K562 (cell line): Measurements from ENCODE around the gene HRH1. TPM values are rescaled to one million over a fixed set of nuclear protein-coding genes. Genes with fewer than 3 reads are reported as not detected.
A peak's percentile ranks its signal among the peaks of the same experiment; 100 is the strongest.

Experiments
- ATAC-seq: fragments of 200-7000 bp; cut with Tn5 transposase; 3 replicates; pipeline ENCODE4 v1.9.1; 2020; ENCODE audit warnings: moderate library complexity
- BruUV-seq: library from RNA; stranded (reverse); fragments of 400-500 nt; replicated peaks from 2 replicates; lab custom pipeline; 2021; lab: Mats Ljungman, UMichigan
- CTCF ChIA-PET: fragments of 300-600 bp; formaldehyde crosslinking; extraction: SDS; loops from one replicate; lab custom pipeline; 2021; ENCODE audit warnings: low intra/inter-chr PET ratio; lab: Yijun Ruan, JAX
- POLR2A ChIA-PET: fragments of 300-600, 350-650 bp; sonication (Branson Sonifier 250); formaldehyde crosslinking; extraction: SDS; loops from one replicate; lab custom pipeline; 2021; ENCODE audit warnings: antibody characterized with exemption, inconsistent platforms; lab: Yijun Ruan, JAX
- DNase-seq, 4 experiments: peaks; one replicate each; pipeline versions ENCODE4 v3.0.0 to v3.0.0-alpha.2; 2011 to 2018; ENCODE audit warnings: low spot score in 3 of 4, mixed read lengths in 3 of 4; ENCODE audit errors: extremely low read depth in 1 of 4
- FAIRE-seq: peaks from 2 replicates; lab custom pipeline; 2011; peaks lifted over from hg19 to GRCh38; lab: Jason Lieb, UNC
- H2AFZ ChIP-seq: 2 replicates; pipeline ENCODE4 v1.6.0; 2011; ENCODE audit warnings: low read depth, low read length, control low read depth, inconsistent platforms
- H3K27ac ChIP-seq: fragments of 200-600 bp; 3 replicates; pipeline ENCODE4 v1.8.0; 2011; ENCODE audit warnings: low read depth, mild to moderate bottlenecking, control low read depth, inconsistent platforms, low read length, moderate library complexity, mixed read lengths; ENCODE audit errors: extremely low read depth
- H3K27me3 ChIP-seq, 2 experiments: fragments of 300-600 bp in 1 of 2; 2 replicates in 1 of 2; 3 replicates in 1 of 2; pipeline versions ENCODE4 v1.6.0 to v1.8.0; 2011; ENCODE audit warnings: inconsistent platforms in 2 of 2, low read length in 2 of 2, mild to moderate bottlenecking in 1 of 2, mixed read lengths in 1 of 2, moderate library complexity in 1 of 2; ENCODE audit not compliant: control insufficient read depth in 2 of 2, insufficient read depth in 2 of 2
- H3K36me3 ChIP-seq: fragments of 300-600 bp; 3 replicates; pipeline ENCODE4 v1.8.0; 2011; ENCODE audit warnings: mild to moderate bottlenecking, low read length, inconsistent platforms; ENCODE audit not compliant: control insufficient read depth, insufficient read depth
- H3K4me1 ChIP-seq, 2 experiments: fragments of 200-600 bp in 1 of 2; replicated peaks in 1 of 2; 2 replicates in 1 of 2; 3 replicates in 1 of 2; pipeline versions ENCODE4 v1.5.1 to v1.8.0; 2011; ENCODE audit warnings: inconsistent platforms in 2 of 2, low read length in 2 of 2, mild to moderate bottlenecking in 1 of 2, mixed read lengths in 1 of 2, moderate library complexity in 1 of 2; ENCODE audit not compliant: control insufficient read depth in 2 of 2, insufficient read depth in 2 of 2
- H3K4me2 ChIP-seq: 2 replicates; pipeline ENCODE4 v1.6.1; 2011; ENCODE audit warnings: low read length, control low read depth, inconsistent platforms, mixed read lengths; ENCODE audit not compliant: insufficient read depth
- H3K4me3 ChIP-seq: fragments of 200-600 bp; sonication (generic), shearing (Covaris generic); 2 replicates; pipeline ENCODE4 v1.5.1; 2016; ENCODE audit warnings: control low read depth, inconsistent platforms
- H3K79me2 ChIP-seq: fragments of 200-600 bp; 3 replicates; pipeline ENCODE4 v1.8.0; 2011; ENCODE audit warnings: low read length, inconsistent platforms; ENCODE audit not compliant: control insufficient read depth, insufficient read depth
- H3K9ac ChIP-seq, 2 experiments: 2 replicates each; pipeline versions ENCODE4 v1.6.0 to v1.6.1; 2011; ENCODE audit warnings: low read depth in 2 of 2, low read length in 2 of 2, control low read depth in 1 of 2, inconsistent platforms in 1 of 2, mild to moderate bottlenecking in 1 of 2, mixed read lengths in 1 of 2; ENCODE audit not compliant: insufficient read depth in 1 of 2
- H3K9me1 ChIP-seq: one replicate; pipeline ENCODE4 v1.6.0; 2011; ENCODE audit warnings: inconsistent platforms, mild to moderate bottlenecking, low read length, moderate library complexity; ENCODE audit not compliant: control insufficient read depth, insufficient read depth
- H3K9me3 ChIP-seq: replicated peaks from 2 replicates; pipeline ENCODE4 v1.5.1; 2011; ENCODE audit warnings: low read depth, low read length, inconsistent platforms; ENCODE audit not compliant: control insufficient read depth, insufficient read depth
- H4K20me1 ChIP-seq: replicated peaks from 2 replicates; pipeline ENCODE4 v1.6.1; 2011; ENCODE audit warnings: low read length, inconsistent platforms, mixed read lengths; ENCODE audit not compliant: control insufficient read depth, insufficient read depth
- ERF ChIP-seq: fragments of 450-650 bp; formaldehyde crosslinking; IDR thresholded peaks from 2 replicates; pipeline ENCODE4 v1.4.0; 2020; ENCODE audit warnings: mild to moderate bottlenecking, mixed read lengths
- MBD2 ChIP-seq: sonication (generic); IDR thresholded peaks from 2 replicates; pipeline ENCODE4 v1.6.1; 2016; ENCODE audit warnings: low read depth, borderline replicate concordance
- MIER1 ChIP-seq: fragments of 450-650 bp; IDR thresholded peaks from 2 replicates; pipeline ENCODE4 v1.6.1; 2016; ENCODE audit warnings: antibody characterized with exemption, mild to moderate bottlenecking, low read depth
- SETDB1 ChIP-seq: IDR thresholded peaks from one replicate; pipeline ENCODE4 v1.6.1; 2012; ENCODE audit warnings: low read length, control low read depth, inconsistent platforms
- SMARCA4 ChIP-seq: fragments of 450-650 bp; IDR thresholded peaks from 2 replicates; pipeline ENCODE4 v1.6.1; 2016
- SNRNP70 ChIP-seq: fragments of 200-400 bp; formaldehyde crosslinking; optimal IDR thresholded peaks from 2 replicates; pipeline ENCODE3; 2017; ENCODE audit warnings: low read depth, low read length
- ZBED1 ChIP-seq: IDR thresholded peaks from 2 replicates; pipeline ENCODE4 v1.6.1; 2014
- ZBTB8A ChIP-seq: fragments of 450-650 bp; IDR thresholded peaks from 2 replicates; pipeline ENCODE4 v1.6.1; 2018; ENCODE audit warnings: mild to moderate bottlenecking, moderate library complexity; ENCODE audit not compliant: partially characterized antibody
- ZKSCAN1 ChIP-seq: fragments of 150-350 bp; IDR thresholded peaks from 2 replicates; pipeline ENCODE4 v1.6.1; 2016; ENCODE audit warnings: low read depth, low read length
- ZNF274 ChIP-seq: IDR thresholded peaks from 2 replicates; pipeline ENCODE4 v1.6.1; 2011; ENCODE audit warnings: low read depth, mild to moderate bottlenecking, low read length, moderate library complexity, borderline replicate concordance
- ZNF696 ChIP-seq: fragments of 250-450 bp; sonication (Bioruptor Pico); conservative IDR thresholded peaks from 2 replicates; pipeline ENCODE4 v1.4.0; 2020; ENCODE audit warnings: mild to moderate bottlenecking, moderate library complexity
- WGBS: fragments of 100-300 bp; shearing (Covaris generic); methylation state at CpG from one replicate; pipeline ENCODE4 v1.1.6; 2016; ENCODE audit warnings: low coverage, mixed read lengths; ENCODE audit not compliant: insufficient coverage; ENCODE audit errors: missing lambda C conversion rate; 5-methylcytosine and 5-hydroxymethylcytosine counted together
- in situ Hi-C: fragments of 300-500 bp; cut with MboI; formaldehyde crosslinking; loops from 4 replicates; pipeline ENCODE4 v1.15.0; 2018; ENCODE audit warnings: inconsistent platforms, mixed read lengths
- intact Hi-C: fragments of 100-400 bp; cut with micrococcal nuclease; formaldehyde crosslinking; loops from 2 replicates; pipeline ENCODE4 v1.14.2; 2022
- polyA plus RNA-seq, 8 experiments: library from polyadenylated mRNA; depleted of rRNA in 4 of 8; stranded (reverse) in 5 of 8; unstranded in 3 of 8; fragments of >200 nt; fragmentation: Nextera tagmentation in 2 of 8; fragmentation: Illumina TruSeq in 1 of 8; extraction: Ambion mirVana in 2 of 8; extraction: Trizol in 1 of 8; gene quantifications; 2 replicates each; pipeline versions ENCODE4 v1.2.1 to v1.2.3, GENCODE V29; 2011 to 2014; ENCODE audit warnings: inconsistent platforms in 1 of 8, missing spikeins in 1 of 8
- total RNA-seq, 7 experiments: library from RNA; depleted of rRNA in 6 of 7; stranded (reverse); fragments of >200 nt in 6 of 7; fragmentation: Illumina TruSeq in 2 of 7; extraction: Trizol in 2 of 7; gene quantifications; 2 replicates each; pipeline versions ENCODE4 v1.2.1 to v1.2.3, GENCODE V29; 2011 to 2021; ENCODE audit warnings: low replicate concordance in 1 of 7
- TF ChIP-seq, protein P1 (sequence below), 2 experiments: fragments of 250-450 bp in 1 of 2; fragments of 450-650 bp in 1 of 2; sonication (Bioruptor Pico) in 1 of 2; IDR thresholded peaks; 2 replicates each; pipeline versions ENCODE4 v1.6.1 to v1.8.0; 2016 to 2021; ENCODE audit warnings: mild to moderate bottlenecking in 2 of 2, moderate library complexity in 2 of 2, missing compliant biosample characterization in 1 of 2, missing genetic modification characterization in 1 of 2

HRH1 gene
- total and polyA plus RNA-seq, 9 of the 15 experiments (the other 6 are each of a cell fraction or from before 2014, with no cell fraction given) = 0.03 to 0.15 (median 0.06) TPM; not detected in 1

GRCh38 chr3:11203961-11204360, 49.7 kb downstream of the HRH1 start:
- no peak overlapping the region for H3K27ac ChIP-seq
- H3K9me3 ChIP-seq = no peaks in the 10 kb centered on the region
- H2AFZ ChIP-seq = no peak overlapping the region
- H3K9me1 ChIP-seq = no peaks in the 10 kb centered on the region
- H3K36me3 ChIP-seq = no peaks in the 10 kb centered on the region
- in situ Hi-C loops = no loop called here
- peaks cover 25 to 67% of the 10 kb centered on the region in 2 experiments for H3K27me3 ChIP-seq
- POLR2A ChIA-PET = interaction anchor here (0.6 to 0.9 kb wide), 3 partner anchors 8 to 566 kb away, joined by 3 read pairs; no protein-coding TSS in a partner anchor
- WGBS = 0% methylated on average over 2 of the region's 2 CpGs
- no peak for TF ChIP-seq ERF (CRISPR knock-in tag)
- peak; percentile 50; the same call in 1 of the 2 replicates for TF ChIP-seq ZKSCAN1
- TF ChIP-seq, all 486 proteins: peak for 1
- DNase-seq (no peak), FAIRE-seq (no peak), ATAC-seq (no peak)
- H3K4me1 ChIP-seq = no peaks in the 10 kb centered on the region
- no peaks in the 10 kb centered on the region for H3K79me2 ChIP-seq
- no TSS peak for BruUV-seq
- CTCF ChIA-PET = no interaction called here
- peaks cover 4% of the 10 kb centered on the region; the same call in 1 of the 2 replicates for H4K20me1 ChIP-seq
- H3K9ac ChIP-seq = no peak overlapping the region
- H3K4me3 ChIP-seq = no peak overlapping the region
- intact Hi-C loops = no loop called here
- H3K4me2 ChIP-seq = no peak overlapping the region

- Histone ChIP-seq H3K27me3 (peaks cover 28 to 67% of the 10 kb centered on the region in 2 experiments), H3K36me3 (no peaks in the 10 kb centered on the region), H3K4me3 (no peak overlapping the region), H3K4me2 (no peak overlapping the region), H3K9me3 (no peaks in the 10 kb centered on the region), H3K9me1 (no peaks in the 10 kb centered on the region), H4K20me1 (no peaks in the 10 kb centered on the region; the same call in 1 of the 2 replicates), H2AFZ (no peak overlapping the region), H3K79me2 (no peaks in the 10 kb centered on the region), H3K9ac (no peak overlapping the region), H3K4me1 (no peaks in the 10 kb centered on the region), H3K27ac (no peak overlapping the region)
- POLR2A ChIA-PET = interaction anchor here (0.6 to 1.0 kb wide), 2 partner anchors 10 to 108 kb away, joined by 3 read pairs; no protein-coding TSS in a partner anchor
- no peak for ATAC-seq
- 0% methylated on average over 10 of the region's 10 CpGs for WGBS
- intact Hi-C loops = loop anchor here (5.0 kb wide), 2 partner anchors 48 to 148 kb away; no protein-coding TSS in a partner anchor
- no peak for DNase-seq
- CTCF ChIA-PET = no interaction called here
- no peak for FAIRE-seq
- BruUV-seq = no TSS peak
- in situ Hi-C loops = no loop called here
- TF ChIP-seq MBD2 (no peak), SETDB1 (no peak), ZNF696 (CRISPR knock-in tag) (no peak), ZKSCAN1 (no peak), ZBED1 (no peak), ZBTB8A (no peak), ZNF274 (no peak), SMARCA4 (no peak), SNRNP70 (no peak), MIER1 (no peak)
- TF ChIP-seq, protein P1, sequence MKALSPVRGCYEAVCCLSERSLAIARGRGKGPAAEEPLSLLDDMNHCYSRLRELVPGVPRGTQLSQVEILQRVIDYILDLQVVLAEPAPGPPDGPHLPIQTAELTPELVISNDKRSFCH (CRISPR knock-in tag; IDR thresholded peaks at IDR 0.05) = no peak
- TF ChIP-seq, protein P1 (tag; IDR thresholded peaks at IDR 0.05) = no peak
These were observed 50.5 kb downstream of the HRH1 start for GRCh38 chr3:11204697-11205348.
